GM18526 (cell line): ENCODE results near the gene EIF4E1B.

ENCODE experiments used
- POLR2A ChIP-seq: IDR thresholded peaks from 3 replicates; pipeline ENCODE4 v1.6.1; 2011; ENCODE audit not compliant: insufficient read length; ENCODE audit errors: extremely low read depth

The EIF4E1B gene

DNA sequence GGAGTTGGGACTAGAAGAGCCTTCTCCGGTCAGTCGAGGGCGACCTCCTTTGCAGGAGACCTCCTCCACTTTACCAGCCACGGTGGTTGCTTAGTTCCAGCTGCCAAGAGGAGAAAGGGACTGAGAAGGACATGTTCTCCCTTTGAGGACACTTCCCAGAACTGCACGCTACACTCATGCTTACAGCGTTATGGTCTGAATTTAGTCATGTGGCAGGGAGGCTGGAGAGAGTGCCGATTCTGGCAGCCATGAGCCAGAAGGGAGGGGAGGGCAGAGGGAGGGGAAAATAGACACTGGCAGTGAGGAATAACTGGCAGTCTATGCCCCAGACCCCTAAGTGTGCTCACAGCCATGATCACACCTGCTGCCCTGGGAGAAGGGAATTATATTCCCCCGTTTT lies 64.6 kb downstream of the EIF4E1B start:
- TF ChIP-seq POLR2A: no peak
